MM.1S (cell line): ENCODE data around the gene RALY.

Experiments used
- DNase-seq: peaks from one replicate; pipeline ENCODE4 v3.0.0-alpha.2; 2015
- H2AFZ ChIP-seq: fragments of 300-600 bp; sonication (generic); 2 replicates; pipeline ENCODE4 v1.6.0; 2016; ENCODE audit warnings: antibody characterized with exemption, low read length
- H3F3A ChIP-seq: fragments of 300-600 bp; sonication (generic); 2 replicates; pipeline ENCODE4 v1.6.1; 2016; ENCODE audit warnings: mild to moderate bottlenecking, antibody characterized with exemption, low read length, moderate library complexity, mixed read lengths; ENCODE audit not compliant: insufficient read depth
- H3K27ac ChIP-seq: fragments of 300-600 bp; sonication (generic); 2 replicates; pipeline ENCODE4 v1.5.1; 2016; ENCODE audit warnings: mild to moderate bottlenecking, low read length
- H3K27me3 ChIP-seq: fragments of 300-600 bp; sonication (generic); replicated peaks from 2 replicates; pipeline ENCODE4 v1.6.0; 2016; ENCODE audit warnings: low read length; ENCODE audit not compliant: insufficient read depth
- H3K36me3 ChIP-seq: fragments of 300-600 bp; sonication (generic); replicated peaks from 2 replicates; pipeline ENCODE4 v1.6.1; 2016; ENCODE audit warnings: mild to moderate bottlenecking, low read length, mixed read lengths; ENCODE audit not compliant: insufficient read depth
- H3K4me1 ChIP-seq: fragments of 300-600 bp; sonication (generic); 2 replicates; pipeline ENCODE4 v1.6.1; 2016; ENCODE audit warnings: low read length, mixed read lengths
- H3K4me2 ChIP-seq: fragments of 300-600 bp; sonication (generic); 2 replicates; pipeline ENCODE4 v1.6.0; 2016; ENCODE audit warnings: low read depth, low read length
- H3K4me3 ChIP-seq: fragments of 300-600 bp; sonication (generic); 2 replicates; pipeline ENCODE4 v1.5.1; 2016; ENCODE audit warnings: low read length, mixed read lengths
- H3K79me2 ChIP-seq: fragments of 300-600 bp; sonication (generic); 2 replicates; pipeline ENCODE4 v1.6.1; 2016; ENCODE audit warnings: mixed run types, low read length, mixed read lengths
- H3K9ac ChIP-seq: fragments of 300-600 bp; sonication (generic); 2 replicates; pipeline ENCODE4 v1.6.1; 2016; ENCODE audit warnings: low read length, mixed read lengths
- H3K9me2 ChIP-seq: fragments of 300-600 bp; sonication (generic); replicated peaks from 2 replicates; pipeline ENCODE4 v1.6.1; 2016; ENCODE audit warnings: mild to moderate bottlenecking, low read length, mixed read lengths; ENCODE audit not compliant: insufficient read depth
- H3K9me3 ChIP-seq: fragments of 300-600 bp; sonication (generic); replicated peaks from 2 replicates; pipeline ENCODE4 v1.6.1; 2016; ENCODE audit warnings: mild to moderate bottlenecking, low read length, mixed read lengths; ENCODE audit not compliant: insufficient read depth
- H4K20me1 ChIP-seq: fragments of 300-600 bp; sonication (generic); 2 replicates; pipeline ENCODE4 v1.6.1; 2016; ENCODE audit warnings: mild to moderate bottlenecking, low read length, moderate library complexity, mixed read lengths; ENCODE audit not compliant: insufficient read depth
- EZH2 ChIP-seq: fragments of 300-600 bp; sonication (generic); optimal IDR thresholded peaks from 2 replicates; pipeline ENCODE3; 2017; ENCODE audit warnings: low read depth, mild to moderate bottlenecking, antibody characterized with exemption, low read length, mixed read lengths
- EZH2phosphoT487 ChIP-seq: fragments of 300-600 bp; sonication (generic); IDR thresholded peaks from 2 replicates; pipeline ENCODE4 v1.6.1; 2018; ENCODE audit warnings: antibody characterized with exemption, low read length
- TF ChIP-seq, protein P1 (sequence below): fragments of 300-600 bp; sonication (generic); IDR thresholded peaks from 2 replicates; pipeline ENCODE4 v1.5.1; 2016; ENCODE audit warnings: antibody characterized with exemption, low read length, mixed read lengths

RALY gene

DNA sequence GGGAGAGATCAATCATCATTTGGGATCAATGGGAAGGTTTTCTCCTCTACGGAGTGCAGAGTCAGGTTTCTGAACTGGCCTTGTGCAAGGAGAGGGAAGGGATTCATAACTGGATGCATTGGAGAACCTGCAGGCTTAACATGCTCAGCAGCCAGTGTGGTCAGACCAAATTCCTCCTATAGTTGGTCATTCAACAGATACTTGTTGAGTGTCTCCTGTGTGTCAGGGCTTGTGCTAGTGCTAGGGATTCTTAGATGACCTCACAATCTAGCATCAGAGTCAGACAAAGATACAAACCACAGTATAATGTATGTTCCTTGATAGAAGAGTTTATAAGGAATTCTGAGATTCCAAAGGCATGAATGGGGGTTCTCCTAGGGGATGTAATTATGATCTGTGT, 23.9 kb downstream of the RALY start:
- no peak overlapping the region for H3K4me3 ChIP-seq
- no peak overlapping the region for H2AFZ ChIP-seq
- H3F3A ChIP-seq, result peaks cover 53% of the 10 kb centered on the region
- peaks cover 53% of the 10 kb centered on the region for H4K20me1 ChIP-seq
- peak overlapping the region; percentile 37; the same call in 1 of the 2 replicates for H3K27ac ChIP-seq
- H3K4me1 ChIP-seq, result peaks cover 79% of the 10 kb centered on the region
- TF ChIP-seq EZH2 (no peak), EZH2phosphoT487 (no peak)
- TF ChIP-seq, protein P1, sequence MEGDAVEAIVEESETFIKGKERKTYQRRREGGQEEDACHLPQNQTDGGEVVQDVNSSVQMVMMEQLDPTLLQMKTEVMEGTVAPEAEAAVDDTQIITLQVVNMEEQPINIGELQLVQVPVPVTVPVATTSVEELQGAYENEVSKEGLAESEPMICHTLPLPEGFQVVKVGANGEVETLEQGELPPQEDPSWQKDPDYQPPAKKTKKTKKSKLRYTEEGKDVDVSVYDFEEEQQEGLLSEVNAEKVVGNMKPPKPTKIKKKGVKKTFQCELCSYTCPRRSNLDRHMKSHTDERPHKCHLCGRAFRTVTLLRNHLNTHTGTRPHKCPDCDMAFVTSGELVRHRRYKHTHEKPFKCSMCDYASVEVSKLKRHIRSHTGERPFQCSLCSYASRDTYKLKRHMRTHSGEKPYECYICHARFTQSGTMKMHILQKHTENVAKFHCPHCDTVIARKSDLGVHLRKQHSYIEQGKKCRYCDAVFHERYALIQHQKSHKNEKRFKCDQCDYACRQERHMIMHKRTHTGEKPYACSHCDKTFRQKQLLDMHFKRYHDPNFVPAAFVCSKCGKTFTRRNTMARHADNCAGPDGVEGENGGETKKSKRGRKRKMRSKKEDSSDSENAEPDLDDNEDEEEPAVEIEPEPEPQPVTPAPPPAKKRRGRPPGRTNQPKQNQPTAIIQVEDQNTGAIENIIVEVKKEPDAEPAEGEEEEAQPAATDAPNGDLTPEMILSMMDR, result no peak
- H3K9me3 ChIP-seq, result no peaks in the 10 kb centered on the region
- H3K9me2 ChIP-seq, result no peaks in the 10 kb centered on the region
- H3K79me2 ChIP-seq, result peaks cover 98% of the 10 kb centered on the region
- peak; percentile 50 for DNase-seq
- H3K36me3 ChIP-seq, result 0 out of 2 replicates have a peak, but pooled peaks cover 1% of the 10 kb centered on the region
- H3K9ac ChIP-seq, result no peak overlapping the region
- H3K27me3 ChIP-seq, result no peaks in the 10 kb centered on the region
- H3K4me2 ChIP-seq, result peak overlapping the region; percentile 49

DNA sequence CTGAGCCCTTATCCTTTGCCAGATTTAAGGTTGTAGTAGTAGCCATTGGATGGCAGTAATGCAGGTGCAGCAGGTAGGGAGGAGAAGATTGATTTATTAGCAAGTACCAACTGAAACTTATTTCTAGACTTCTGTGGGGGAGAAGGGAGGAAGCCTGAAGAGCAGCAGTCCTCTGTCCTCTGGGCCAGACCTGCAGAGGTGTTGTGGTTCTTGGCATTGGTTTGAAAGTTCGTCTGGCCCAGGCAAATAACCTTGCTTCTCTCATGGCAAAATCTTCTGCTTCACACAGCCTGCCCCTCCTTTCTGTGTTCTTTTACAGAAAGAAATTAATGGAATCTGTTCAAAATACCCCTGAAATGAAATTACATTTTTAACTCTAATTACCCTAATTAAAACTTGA, 24.5 kb downstream of the RALY start:
- H3K27me3 ChIP-seq, result no peaks in the 10 kb centered on the region
- H3K27ac ChIP-seq, result peak overlapping the region; percentile 37; the same call in 1 of the 2 replicates
- no peaks in the 10 kb centered on the region for H3K36me3 ChIP-seq

DNA sequence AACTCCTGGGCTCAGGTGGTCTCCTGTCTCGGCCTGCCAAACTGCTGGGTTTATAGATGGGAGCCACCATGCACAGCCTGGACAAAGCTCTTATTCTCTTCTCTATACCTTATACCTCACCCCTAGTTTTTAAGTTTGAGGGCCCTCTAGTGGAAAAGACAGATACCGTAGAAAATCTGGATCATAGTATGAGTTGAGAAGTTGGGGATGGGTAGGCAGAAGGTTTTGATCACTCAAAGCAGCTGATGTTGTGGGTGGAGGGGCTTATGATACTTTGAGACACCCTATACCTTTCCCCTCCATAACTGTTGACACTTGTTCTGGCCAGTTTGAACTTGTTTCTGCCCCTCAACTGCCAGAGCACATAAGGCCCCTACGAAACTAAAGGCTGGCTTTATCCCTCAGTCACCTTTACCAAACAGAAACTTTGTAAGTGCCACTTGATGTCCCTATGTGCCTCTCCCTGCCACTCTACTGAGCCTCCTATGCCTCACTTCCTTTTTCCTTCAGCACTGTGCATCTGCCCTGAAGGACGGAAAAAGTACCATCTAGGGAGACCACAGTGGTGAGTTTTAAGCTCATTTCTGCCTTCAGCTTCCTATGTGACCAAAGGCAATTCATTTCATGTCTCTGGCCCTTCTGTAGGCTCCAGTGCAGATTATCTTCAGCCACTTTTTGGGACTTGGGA, 28.6 kb downstream of the RALY start:
- no peaks in the 10 kb centered on the region for H3K9me2 ChIP-seq
- peak overlapping the region; percentile 80 for H3K27ac ChIP-seq
- H3K27me3 ChIP-seq, result no peaks in the 10 kb centered on the region
- H3K36me3 ChIP-seq, result no peaks in the 10 kb centered on the region
- H3K79me2 ChIP-seq, result peaks cover 99% of the 10 kb centered on the region
- H3K4me1 ChIP-seq, result peaks cover 70% of the 10 kb centered on the region
- H3K9ac ChIP-seq, result peak overlapping the region; percentile 22
- H4K20me1 ChIP-seq, result peaks cover 48% of the 10 kb centered on the region
- H3K4me2 ChIP-seq, result peak overlapping the region; percentile 15
- no peak overlapping the region for H2AFZ ChIP-seq
- DNase-seq, result peak; percentile 58
- peaks cover 44% of the 10 kb centered on the region for H3F3A ChIP-seq
- TF ChIP-seq, protein P1, result peak; percentile 63
- TF ChIP-seq EZH2 (no peak), EZH2phosphoT487 (no peak)
- H3K9me3 ChIP-seq, result no peaks in the 10 kb centered on the region
- H3K4me3 ChIP-seq, result no peak overlapping the region

More for the DNA sequence above, 24.5 kb downstream of the RALY start:
- H3K4me1 ChIP-seq, result peaks cover 79% of the 10 kb centered on the region
- peak overlapping the region; percentile 49 for H3K4me2 ChIP-seq
- no peak for TF ChIP-seq EZH2
- TF ChIP-seq, protein P1, result no peak
- no peak for TF ChIP-seq EZH2phosphoT487
- DNase-seq, result no peak
- no peak overlapping the region for H3K9ac ChIP-seq
- H3K79me2 ChIP-seq, result peaks cover 98% of the 10 kb centered on the region
- H2AFZ ChIP-seq, result no peak overlapping the region
- peaks cover 58% of the 10 kb centered on the region for H3F3A ChIP-seq
- no peak overlapping the region for H3K4me3 ChIP-seq
- peaks cover 52% of the 10 kb centered on the region for H4K20me1 ChIP-seq
- H3K9me3 ChIP-seq, result no peaks in the 10 kb centered on the region
- H3K9me2 ChIP-seq, result no peaks in the 10 kb centered on the region
